ENCODE data around the gene POLD1. TPM values are rescaled to one million over a fixed set of nuclear protein-coding genes. Genes with fewer than 3 reads are reported as not detected.
"Not testable (repeated sequence)": the region's sequence is repeated elsewhere in the genome, so short reads cannot be mapped to it uniquely, and the experiment has no call there.

POLD1 gene
- polyA plus RNA-seq, 1 of the 3 experiments (the other 2 are of a cell fraction) = 33.6 TPM

DNA sequence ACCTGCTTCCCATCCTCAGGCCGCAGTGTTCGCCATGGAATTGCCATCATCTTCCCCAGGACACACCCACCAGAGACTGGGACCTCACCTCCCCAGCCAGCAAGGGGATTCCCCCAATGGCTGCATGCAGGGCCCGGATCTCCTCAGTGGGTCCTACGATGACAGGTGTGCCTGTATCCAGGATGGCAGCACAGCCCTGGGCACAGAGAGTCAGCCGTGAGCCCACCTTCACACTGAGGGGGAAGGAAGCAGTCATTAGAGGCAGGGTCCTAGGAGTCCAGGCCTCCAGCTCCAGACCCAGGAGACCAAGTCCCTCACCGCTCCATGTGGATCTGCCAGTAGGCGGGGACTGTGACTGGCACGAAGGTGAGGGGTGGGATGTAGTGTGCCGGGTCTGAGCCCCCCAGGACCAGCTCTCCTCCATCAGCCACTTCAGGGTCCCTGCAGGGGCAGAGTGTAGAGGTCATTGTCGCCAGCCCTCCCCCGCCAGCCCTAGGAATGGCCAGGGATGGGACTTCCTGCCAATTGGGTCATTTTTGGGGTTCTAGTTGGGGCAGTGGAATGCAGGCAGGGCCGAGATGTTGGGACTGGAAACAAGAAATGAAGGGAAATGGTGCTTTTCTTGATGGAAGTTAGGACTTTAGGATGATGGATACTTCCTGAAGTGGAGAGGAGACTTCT lies 49.3 kb upstream of the POLD1 start:
- Histone ChIP-seq H2AFZ (ENCODE audit: low read depth) (no peak overlapping the region), H4K20me1 (ENCODE audit: insufficient read depth) (no peaks in the 10 kb centered on the region), H3K4me1 (ENCODE audit: control insufficient read depth in 1 of 2, insufficient read depth in 2 of 2, low read depth in 1 of 2, low read length in 1 of 2) (peaks cover 7 to 32% of the 10 kb centered on the region in 2 experiments; a peak in 2 of 4 replicates), H3K9me3 (no peaks in the 10 kb centered on the region), H3K4me3 (ENCODE audit: low read depth in 2 of 2, low read length in 1 of 2) (no peak overlapping the region), H3K36me3 (replicated peaks in 1 of 2; ENCODE audit: control insufficient read depth in 1 of 2, insufficient read depth in 2 of 2, low read length in 1 of 2) (no peaks in the 10 kb centered on the region), H3F3A (replicated peaks; ENCODE audit: insufficient read depth) (peaks cover 4% of the 10 kb centered on the region), H3K27ac (ENCODE audit: low read depth in 2 of 2, low read length in 1 of 2) (no peak overlapping the region), H3K9ac (no peak overlapping the region), H3K79me2 (ENCODE audit: insufficient read depth) (no peaks in the 10 kb centered on the region), H3K9me2 (no peaks in the 10 kb centered on the region), H3K27me3 (ENCODE audit: insufficient read depth) (no peaks in the 10 kb centered on the region), H3K4me2 (no peak overlapping the region)
- TF ChIP-seq YY1 (IDR thresholded peaks at IDR 0.05; ENCODE audit: low read depth) (no peak), TEAD4 (IDR thresholded peaks at IDR 0.05; ENCODE audit: borderline replicate concordance, insufficient read depth) (no peak), SMC3 (IDR thresholded peaks at IDR 0.05; ENCODE audit: low read depth, low read length) (no peak), RXRA (IDR thresholded peaks at IDR 0.05; ENCODE audit: borderline replicate concordance, low read depth) (no peak)
- DNase-seq = no peak
- WGBS (ENCODE audit: low lambda C conversion rate) = 88% methylated on average over 11 of the region's 12 CpGs
- ChIA-PET CTCF (interaction anchor here (0.7 to 5.2 kb wide), 4 partner anchors 19 to 221 kb away, joined by 3 to 33 read pairs (median 3); no protein-coding TSS in a partner anchor), POLR2A (interaction anchor here (1.4 kb wide), 1 partner anchor 19 kb away, joined by 11 read pairs; no protein-coding TSS in a partner anchor)

DNA sequence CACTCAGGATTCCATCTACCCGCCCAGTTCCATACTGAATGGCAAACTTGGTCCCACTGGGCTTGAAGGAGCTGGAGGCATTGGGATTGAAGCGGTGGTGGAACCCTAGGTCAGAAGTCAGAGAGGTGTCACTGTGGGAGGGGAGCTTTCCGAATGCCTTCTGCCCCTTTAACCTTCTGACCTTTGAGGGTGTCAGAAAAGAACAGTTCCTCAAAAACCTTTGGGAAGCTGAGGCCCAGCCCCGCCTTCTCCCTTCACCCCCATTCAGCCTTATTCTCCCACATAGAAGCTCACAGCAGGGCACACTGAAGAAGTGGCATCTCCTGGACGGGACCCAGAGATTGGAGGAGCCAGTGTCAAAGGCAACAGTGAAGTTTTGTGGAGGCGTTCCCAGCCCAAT lies 47.1 kb upstream of the POLD1 start:
- WGBS (ENCODE audit: low lambda C conversion rate) = 70% methylated on average over 6 of the region's 6 CpGs
- CTCF ChIA-PET = interaction anchor here (1.8 to 5.2 kb wide), 2 partner anchors 20 to 78 kb away, joined by 3 to 33 read pairs; no protein-coding TSS in a partner anchor

DNA sequence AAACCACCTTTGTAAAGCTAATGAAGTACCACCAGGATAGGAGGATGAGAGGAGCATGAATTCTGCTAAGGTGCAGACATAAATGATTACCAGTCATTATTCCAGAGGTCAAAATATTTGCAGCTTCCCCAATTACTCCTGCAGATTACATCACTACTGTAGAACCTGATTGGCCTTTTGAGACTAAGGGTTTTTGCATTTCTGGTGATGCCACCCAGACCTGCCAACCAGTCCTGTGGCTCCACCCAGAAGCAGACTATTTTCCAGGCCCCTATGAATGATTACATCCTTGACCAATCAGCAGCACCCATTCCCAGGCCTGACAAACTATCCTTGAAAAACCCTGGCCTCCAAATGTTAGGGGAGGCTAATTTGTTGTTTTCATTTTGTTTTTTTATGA lies 43.8 kb upstream of the POLD1 start:
- no peak for TF ChIP-seq RXRA (IDR thresholded peaks at IDR 0.05; ENCODE audit: borderline replicate concordance, low read depth)
- TF ChIP-seq RCOR1 (IDR thresholded peaks at IDR 0.05; ENCODE audit: low read length) = no peak
- TF ChIP-seq, protein P1, sequence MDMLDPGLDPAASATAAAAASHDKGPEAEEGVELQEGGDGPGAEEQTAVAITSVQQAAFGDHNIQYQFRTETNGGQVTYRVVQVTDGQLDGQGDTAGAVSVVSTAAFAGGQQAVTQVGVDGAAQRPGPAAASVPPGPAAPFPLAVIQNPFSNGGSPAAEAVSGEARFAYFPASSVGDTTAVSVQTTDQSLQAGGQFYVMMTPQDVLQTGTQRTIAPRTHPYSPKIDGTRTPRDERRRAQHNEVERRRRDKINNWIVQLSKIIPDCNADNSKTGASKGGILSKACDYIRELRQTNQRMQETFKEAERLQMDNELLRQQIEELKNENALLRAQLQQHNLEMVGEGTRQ (IDR thresholded peaks at IDR 0.05; ENCODE audit: borderline replicate concordance, low read depth, low read length) = no peak
- TF ChIP-seq, protein P2, sequence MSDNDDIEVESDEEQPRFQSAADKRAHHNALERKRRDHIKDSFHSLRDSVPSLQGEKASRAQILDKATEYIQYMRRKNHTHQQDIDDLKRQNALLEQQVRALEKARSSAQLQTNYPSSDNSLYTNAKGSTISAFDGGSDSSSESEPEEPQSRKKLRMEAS (IDR thresholded peaks at IDR 0.05; ENCODE audit: low read depth) = no peak
- TF ChIP-seq, protein P3, sequence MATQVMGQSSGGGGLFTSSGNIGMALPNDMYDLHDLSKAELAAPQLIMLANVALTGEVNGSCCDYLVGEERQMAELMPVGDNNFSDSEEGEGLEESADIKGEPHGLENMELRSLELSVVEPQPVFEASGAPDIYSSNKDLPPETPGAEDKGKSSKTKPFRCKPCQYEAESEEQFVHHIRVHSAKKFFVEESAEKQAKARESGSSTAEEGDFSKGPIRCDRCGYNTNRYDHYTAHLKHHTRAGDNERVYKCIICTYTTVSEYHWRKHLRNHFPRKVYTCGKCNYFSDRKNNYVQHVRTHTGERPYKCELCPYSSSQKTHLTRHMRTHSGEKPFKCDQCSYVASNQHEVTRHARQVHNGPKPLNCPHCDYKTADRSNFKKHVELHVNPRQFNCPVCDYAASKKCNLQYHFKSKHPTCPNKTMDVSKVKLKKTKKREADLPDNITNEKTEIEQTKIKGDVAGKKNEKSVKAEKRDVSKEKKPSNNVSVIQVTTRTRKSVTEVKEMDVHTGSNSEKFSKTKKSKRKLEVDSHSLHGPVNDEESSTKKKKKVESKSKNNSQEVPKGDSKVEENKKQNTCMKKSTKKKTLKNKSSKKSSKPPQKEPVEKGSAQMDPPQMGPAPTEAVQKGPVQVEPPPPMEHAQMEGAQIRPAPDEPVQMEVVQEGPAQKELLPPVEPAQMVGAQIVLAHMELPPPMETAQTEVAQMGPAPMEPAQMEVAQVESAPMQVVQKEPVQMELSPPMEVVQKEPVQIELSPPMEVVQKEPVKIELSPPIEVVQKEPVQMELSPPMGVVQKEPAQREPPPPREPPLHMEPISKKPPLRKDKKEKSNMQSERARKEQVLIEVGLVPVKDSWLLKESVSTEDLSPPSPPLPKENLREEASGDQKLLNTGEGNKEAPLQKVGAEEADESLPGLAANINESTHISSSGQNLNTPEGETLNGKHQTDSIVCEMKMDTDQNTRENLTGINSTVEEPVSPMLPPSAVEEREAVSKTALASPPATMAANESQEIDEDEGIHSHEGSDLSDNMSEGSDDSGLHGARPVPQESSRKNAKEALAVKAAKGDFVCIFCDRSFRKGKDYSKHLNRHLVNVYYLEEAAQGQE (IDR thresholded peaks at IDR 0.05; ENCODE audit: low read depth, low read length) = no peak
- no peak for TF ChIP-seq GABPA (IDR thresholded peaks at IDR 0.05; ENCODE audit: low read depth)
- TF ChIP-seq RFX5 (IDR thresholded peaks at IDR 0.05; ENCODE audit: low read length) = no peak
- Histone ChIP-seq H3K9me3 (0 out of 2 replicates have a peak, but pooled peaks cover 11% of the 10 kb centered on the region), H3K4me2 (no peak overlapping the region), H3K4me3 (ENCODE audit: low read depth in 2 of 2, low read length in 1 of 2) (no peak overlapping the region), H3K36me3 (replicated peaks in 1 of 2; ENCODE audit: control insufficient read depth in 1 of 2, insufficient read depth in 2 of 2, low read length in 1 of 2) (no peaks in the 10 kb centered on the region), H3K27ac (ENCODE audit: low read depth in 2 of 2, low read length in 1 of 2) (no peak overlapping the region), H2AFZ (ENCODE audit: low read depth) (no peak overlapping the region), H3K9ac (no peak overlapping the region), H3K27me3 (ENCODE audit: insufficient read depth) (no peaks in the 10 kb centered on the region), H3K9me2 (no peaks in the 10 kb centered on the region), H4K20me1 (ENCODE audit: insufficient read depth) (no peaks in the 10 kb centered on the region), H3K79me2 (ENCODE audit: insufficient read depth) (no peaks in the 10 kb centered on the region), H3F3A (replicated peaks; ENCODE audit: insufficient read depth) (no peaks in the 10 kb centered on the region), H3K4me1 (ENCODE audit: control insufficient read depth in 1 of 2, insufficient read depth in 2 of 2, low read depth in 1 of 2, low read length in 1 of 2) (no peaks in the 10 kb centered on the region)
- CTCF ChIA-PET = interaction anchor here (0.6 to 1.5 kb wide), 2 partner anchors 17 to 581 kb away, joined by 4 to 7 read pairs; no protein-coding TSS in a partner anchor
- POLR2A ChIA-PET = interaction anchor here (1.4 kb wide), 1 partner anchor 36 kb away, joined by 4 read pairs; the partner anchor contains the start of gene NR1H2
- no peak for DNase-seq

More for the DNA sequence above, 47.1 kb upstream of the POLD1 start:
- H3K4me3 ChIP-seq (ENCODE audit: low read depth in 2 of 2, low read length in 1 of 2); POLR2A ChIA-PET; H3K9ac ChIP-seq; H3K36me3 ChIP-seq (replicated peaks in 1 of 2; ENCODE audit: control insufficient read depth in 1 of 2, insufficient read depth in 2 of 2, low read length in 1 of 2); H3K9me2 ChIP-seq; DNase-seq; H4K20me1 ChIP-seq (ENCODE audit: insufficient read depth); H3K4me2 ChIP-seq; H3K27me3 ChIP-seq (ENCODE audit: insufficient read depth); H3K27ac ChIP-seq (ENCODE audit: low read depth in 2 of 2, low read length in 1 of 2); H3F3A ChIP-seq (replicated peaks; ENCODE audit: insufficient read depth); H3K9me3 ChIP-seq; H2AFZ ChIP-seq (ENCODE audit: low read depth); H3K79me2 ChIP-seq (ENCODE audit: insufficient read depth): not testable (repeated sequence)
- peaks cover 7 to 19% of the 10 kb centered on the region in 2 experiments; a peak in 2 of 4 replicates for H3K4me1 ChIP-seq (ENCODE audit: control insufficient read depth in 1 of 2, insufficient read depth in 2 of 2, low read depth in 1 of 2, low read length in 1 of 2)

Measured in SK-N-SH (cell line).